Activated CD8-positive, alpha-beta memory T cell treated with anti-CD3 and anti-CD28 coated beads, Interleukin-2, amount 50 U/mL, for 24 hours (primary cell): ENCODE measurements around the gene IGLL5.
"Not testable (repeated sequence)": the region's sequence is repeated elsewhere in the genome, so short reads cannot be mapped to it uniquely, and the experiment has no call there.

ENCODE experiments used
- DNase-seq: peaks from one replicate; pipeline ENCODE4 v3.0.0-alpha.2; 2020; ENCODE audit errors: extremely low read depth

The IGLL5 gene

GRCh38 chr22:22900527-22901205 lies 13.1 kb downstream of the IGLL5 start:
- not testable (repeated sequence) for DNase-seq

GRCh38 chr22:22901578-22902218 lies 14.1 kb downstream of the IGLL5 start:
- no peak for DNase-seq

DNA sequence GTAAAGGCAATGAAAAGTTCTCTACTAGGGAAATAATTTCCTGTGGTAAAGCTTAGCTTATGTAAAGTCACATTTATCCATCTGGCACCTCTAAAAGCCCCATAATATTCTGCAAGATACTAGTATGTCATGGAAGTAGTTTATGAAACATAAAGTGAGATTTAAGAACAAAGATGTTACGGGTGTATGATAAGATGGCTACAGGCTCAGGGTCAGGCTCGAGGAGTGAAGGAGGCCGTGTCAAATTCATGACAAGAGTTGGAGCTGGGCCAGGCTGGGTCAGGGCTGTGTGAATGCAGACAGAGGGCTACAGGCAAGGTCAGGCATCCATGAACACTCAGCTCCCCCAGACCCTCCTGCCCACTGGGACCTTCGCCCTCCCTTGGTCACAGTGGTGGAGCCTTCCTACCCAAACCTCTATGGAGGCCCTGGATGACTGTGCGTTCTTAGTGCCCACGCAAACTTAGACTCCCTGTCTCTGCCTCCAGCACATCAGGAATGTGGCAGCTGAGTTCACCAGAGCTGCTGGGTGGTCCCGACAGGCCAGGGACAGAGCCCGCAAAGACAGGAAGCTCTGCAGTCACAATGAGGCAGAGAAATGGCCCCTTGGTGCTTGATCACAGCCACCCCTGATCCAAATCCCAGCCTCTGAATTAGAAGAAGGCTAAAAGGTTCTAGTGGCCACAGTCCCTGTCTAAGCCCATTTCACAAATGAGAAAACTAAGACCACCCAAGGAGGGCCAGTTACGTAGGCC lies 14.8 kb downstream of the IGLL5 start:
- DNase-seq, result no peak

DNA sequence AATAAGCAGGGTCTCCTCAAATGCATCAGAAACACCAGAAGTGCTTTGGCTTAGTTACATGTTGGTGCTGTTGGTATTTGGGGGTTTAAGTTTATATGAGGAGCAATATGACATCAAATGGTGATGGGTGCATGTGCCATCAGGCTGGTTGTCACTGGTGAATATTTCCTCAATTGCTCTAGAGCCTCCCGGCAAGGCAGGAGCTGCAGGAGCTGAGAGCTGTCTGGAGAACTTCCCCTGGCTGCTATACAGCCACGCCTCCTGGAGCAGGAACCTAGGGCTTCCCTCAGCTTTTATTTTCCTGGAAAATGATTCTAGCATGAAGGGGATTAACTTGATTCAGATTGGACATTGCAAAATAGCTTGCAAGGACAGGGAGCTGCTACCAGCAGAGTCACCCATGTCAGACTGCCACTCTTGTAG lies 15.8 kb downstream of the IGLL5 start:
- no peak for DNase-seq

DNA sequence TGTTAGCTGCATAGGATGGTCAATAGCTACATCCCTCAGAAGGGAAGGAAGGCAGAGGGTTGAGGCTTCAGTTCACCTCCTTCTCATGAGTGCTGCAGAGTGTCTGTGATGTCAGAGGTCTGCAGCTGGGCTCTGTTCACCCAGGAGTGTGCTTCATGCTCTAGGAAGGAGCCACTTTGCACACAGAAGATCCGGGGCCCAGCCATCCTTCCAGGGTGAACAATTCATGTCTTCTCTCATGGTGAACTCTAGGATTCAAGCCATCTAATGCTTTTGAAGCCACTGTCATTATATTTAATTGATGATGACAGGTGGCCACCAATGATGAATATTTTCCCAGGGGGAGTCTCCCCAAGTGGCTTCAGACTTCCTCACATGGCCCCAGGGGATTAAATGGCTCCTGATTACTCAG lies 16.2 kb downstream of the IGLL5 start:
- DNase-seq, result not testable (repeated sequence)

- not testable (repeated sequence) for DNase-seq
These were observed 17.1 kb downstream of the IGLL5 start for GRCh38 chr22:22904736-22905135.

- not testable (repeated sequence) for DNase-seq
These were observed 18.8 kb downstream of the IGLL5 start for GRCh38 chr22:22906391-22906790.

- DNase-seq, result no peak
These were observed 19.4 kb downstream of the IGLL5 start for GRCh38 chr22:22906907-22907550.

DNA sequence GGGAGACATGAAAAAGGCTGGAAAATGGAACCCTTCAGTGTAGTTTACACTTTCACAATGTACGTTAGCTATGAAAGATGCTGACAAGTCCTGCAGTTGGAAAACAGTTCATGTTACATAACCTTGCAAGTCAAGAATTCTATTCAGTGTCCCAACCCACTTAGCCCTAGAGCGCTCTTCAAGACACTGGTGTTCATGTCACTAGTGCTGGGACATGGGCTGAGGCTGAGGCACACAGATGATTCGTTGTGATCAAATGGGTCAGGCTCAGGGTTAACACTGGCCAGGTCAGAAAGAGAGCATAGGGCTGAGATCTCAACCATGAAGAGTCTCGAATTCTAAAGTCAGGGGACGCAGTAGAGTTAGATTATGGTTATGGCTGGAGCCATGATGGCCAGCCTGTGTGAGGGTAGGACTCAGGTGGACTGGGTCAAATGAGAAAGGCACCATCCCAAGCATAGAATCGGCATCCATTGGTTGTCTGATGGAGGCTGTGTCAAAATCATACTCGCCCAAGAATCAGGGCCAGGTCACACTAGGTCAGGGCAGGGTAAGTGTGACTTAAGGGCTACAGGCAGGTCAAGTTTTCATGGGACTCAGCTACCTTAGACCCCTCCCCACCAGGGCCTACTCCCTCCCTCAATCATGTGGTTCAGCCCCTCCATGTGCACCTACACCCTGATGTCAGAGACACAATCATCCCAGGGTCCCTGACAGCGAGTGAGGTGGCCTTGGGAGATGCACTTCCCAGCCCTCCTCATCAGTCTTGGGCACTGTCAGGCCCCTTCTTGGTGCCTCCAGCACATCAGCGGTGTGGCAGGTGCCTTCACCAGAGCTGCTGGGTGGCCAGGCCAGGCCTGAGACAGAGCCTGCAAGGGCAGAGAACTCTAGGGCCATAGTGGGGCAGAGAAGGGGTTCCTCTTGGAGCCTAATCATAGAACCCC lies 20.2 kb downstream of the IGLL5 start:
- DNase-seq, result no peak

DNA sequence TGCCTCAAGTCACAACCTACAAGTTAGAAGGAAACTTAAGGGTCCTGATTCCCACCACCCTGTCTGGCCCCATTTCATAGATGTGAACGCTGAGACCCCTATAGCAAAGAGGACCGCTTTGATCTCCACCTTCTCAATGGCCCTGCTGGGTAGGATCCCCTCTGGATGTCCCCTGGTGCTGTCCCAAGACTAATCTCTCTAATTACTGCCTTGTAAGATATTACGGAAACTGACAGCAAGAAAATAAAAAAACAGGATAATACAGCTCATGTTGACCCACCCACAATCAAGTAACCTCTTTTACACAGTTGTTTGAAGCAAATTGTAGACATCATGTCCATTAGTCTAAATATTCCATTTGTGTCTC lies 20.9 kb downstream of the IGLL5 start:
- DNase-seq, result no peak

DNA sequence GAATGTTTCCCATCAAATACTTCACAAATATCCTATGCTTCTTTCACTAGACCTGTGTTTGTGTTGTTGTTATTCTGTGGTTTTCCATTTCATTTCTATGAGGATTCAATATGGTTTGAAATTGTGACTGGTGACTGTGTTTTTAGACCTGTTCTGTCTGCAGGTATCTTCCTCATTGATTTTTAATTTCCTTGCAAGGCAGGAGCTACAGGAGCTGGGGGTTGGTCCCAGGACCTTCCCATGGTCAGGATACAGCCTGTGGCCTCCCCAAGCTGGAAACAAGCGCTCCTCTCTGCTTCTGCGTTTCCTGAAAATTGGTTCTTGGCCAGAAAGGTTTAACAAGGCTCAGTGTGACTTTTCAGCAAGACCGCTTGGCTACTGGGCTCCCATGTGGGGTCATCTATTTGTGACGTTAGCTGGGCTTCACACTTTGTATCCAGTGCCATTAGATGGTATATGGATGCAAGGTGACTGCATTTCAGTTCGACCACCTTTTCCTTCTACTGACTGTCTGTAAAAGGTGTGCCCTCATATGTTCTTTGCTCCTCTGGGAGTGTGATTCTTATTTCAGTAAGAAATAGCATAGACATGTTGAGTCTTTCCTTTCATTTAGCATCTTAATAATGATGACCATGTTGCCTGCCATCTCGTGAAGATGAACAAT lies 21.5 kb downstream of the IGLL5 start:
- no peak for DNase-seq

DNA sequence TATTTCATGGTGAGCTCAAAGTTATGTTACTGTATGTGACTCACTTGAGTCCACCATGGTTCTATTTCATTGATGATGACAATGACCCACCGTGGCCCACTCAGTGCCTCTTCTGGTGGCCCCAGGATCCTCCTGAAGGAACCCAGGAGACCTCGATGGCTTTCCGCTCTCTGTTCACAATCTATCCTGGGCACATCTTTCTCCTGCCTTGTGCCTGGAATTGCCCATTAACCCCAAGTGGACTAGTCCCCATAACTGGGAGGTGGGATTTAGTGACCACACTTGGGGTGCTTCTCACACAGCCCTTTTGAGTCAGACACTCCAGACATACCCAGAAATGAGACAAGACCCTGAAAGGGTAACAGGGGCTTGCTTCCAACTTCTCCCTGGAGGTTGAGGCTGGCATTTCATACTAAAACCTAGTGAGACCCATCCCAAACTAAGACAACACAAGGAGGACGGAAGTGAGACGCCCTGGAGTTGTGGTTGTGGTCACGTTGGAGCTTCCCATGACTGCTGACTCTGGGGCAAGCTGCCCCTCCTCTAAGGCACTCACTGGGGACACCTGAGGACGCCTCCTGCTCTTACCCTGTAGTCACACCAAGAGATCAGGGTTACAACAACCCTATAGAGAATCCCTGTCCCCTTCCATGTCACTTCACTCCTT lies 22.1 kb downstream of the IGLL5 start:
- DNase-seq, result no peak

- no peak for DNase-seq
These were observed 22.9 kb downstream of the IGLL5 start for GRCh38 chr22:22910272-22911240.

- no peak for DNase-seq
These were observed 23.9 kb downstream of the IGLL5 start for GRCh38 chr22:22911327-22912134.

GRCh38 chr22:22912135-22912987 lies 24.7 kb downstream of the IGLL5 start:
- DNase-seq, result no peak

GRCh38 chr22:22912988-22913253 lies 25.3 kb downstream of the IGLL5 start:
- DNase-seq, result no peak

GRCh38 chr22:22913989-22914388 lies 26.4 kb downstream of the IGLL5 start:
- DNase-seq, result no peak
